CD14-positive monocyte (primary cell): ENCODE measurements around the gene ERBB4. TPM values are rescaled to one million over a fixed set of nuclear protein-coding genes. Genes with fewer than 3 reads are reported as not detected.

ENCODE experiments used
- DNase-seq, 3 donors: peaks; one replicate each; pipeline ENCODE4 v3.0.0-alpha.2; 2011 to 2022
- H2AFZ ChIP-seq: 2 replicates; pipeline ENCODE4 v1.6.0; 2012; ENCODE audit warnings: mild to moderate bottlenecking, low read depth, low read length, inconsistent platforms; ENCODE audit not compliant: insufficient read depth, poor library complexity, severe bottlenecking
- H3K27ac ChIP-seq, 2 donors: 1 replicate in 1 of 2; 2 replicates in 1 of 2; pipeline ENCODE4 v1.5.1; 2012 to 2013; ENCODE audit warnings: low read length in 2 of 2, control low read depth in 1 of 2, inconsistent platforms in 1 of 2, low read depth in 1 of 2, mild to moderate bottlenecking in 1 of 2
- H3K27me3 ChIP-seq, 2 donors: one replicate each; pipeline versions ENCODE4 v1.6.0 to v1.6.1; 2011 to 2013; ENCODE audit warnings: low read length in 2 of 2; ENCODE audit not compliant: control insufficient read depth in 2 of 2, insufficient read depth in 2 of 2
- H3K36me3 ChIP-seq, 2 donors: replicated peaks in 1 of 2; 1 replicate in 1 of 2; 2 replicates in 1 of 2; pipeline versions ENCODE4 v1.5.1 to v1.6.1; 2012 to 2013; ENCODE audit warnings: low read length in 2 of 2, control low read depth in 1 of 2, inconsistent platforms in 1 of 2, mild to moderate bottlenecking in 1 of 2; ENCODE audit not compliant: insufficient read depth in 2 of 2, control insufficient read depth in 1 of 2
- H3K4me1 ChIP-seq, 2 donors: 1 replicate in 1 of 2; 2 replicates in 1 of 2; pipeline versions ENCODE4 v1.5.1 to v1.6.1; 2012 to 2013; ENCODE audit warnings: low read length in 2 of 2, control low read depth in 1 of 2, inconsistent platforms in 1 of 2, mild to moderate bottlenecking in 1 of 2, moderate library complexity in 1 of 2; ENCODE audit not compliant: insufficient read depth in 2 of 2, control insufficient read depth in 1 of 2
- H3K4me2 ChIP-seq: replicated peaks from 2 replicates; pipeline ENCODE3; 2012; ENCODE audit warnings: low read length, moderate library complexity, mild to moderate bottlenecking; ENCODE audit not compliant: poor library complexity, severe bottlenecking; ENCODE audit errors: extremely low read depth
- H3K4me3 ChIP-seq, 3 experiments: fragments of 200-600 bp in 1 of 3; sonication (generic) in 1 of 3; replicated peaks in 1 of 3; 1 replicate in 2 of 3; 2 replicates in 1 of 3; pipeline ENCODE4 v1.5.1; 2011 to 2013; ENCODE audit warnings: low read length in 3 of 3, mild to moderate bottlenecking in 3 of 3, control low read depth in 2 of 3, low read depth in 2 of 3, inconsistent platforms in 1 of 3, moderate library complexity in 1 of 3
- H3K79me2 ChIP-seq: 2 replicates; pipeline ENCODE4 v1.6.0; 2012; ENCODE audit warnings: mild to moderate bottlenecking, control low read depth, inconsistent platforms, low read length, moderate library complexity; ENCODE audit not compliant: insufficient read depth
- H3K9ac ChIP-seq: 2 replicates; pipeline ENCODE4 v1.6.0; 2017; ENCODE audit warnings: low read length, mild to moderate bottlenecking; ENCODE audit not compliant: insufficient read depth, poor library complexity, severe bottlenecking
- H3K9me3 ChIP-seq, 2 donors: replicated peaks in 1 of 2; 1 replicate in 1 of 2; 2 replicates in 1 of 2; pipeline versions ENCODE4 v1.5.1 to v1.6.1; 2012 to 2013; ENCODE audit warnings: low read length in 2 of 2, control low read depth in 1 of 2; ENCODE audit not compliant: control insufficient read depth in 1 of 2, insufficient read depth in 1 of 2
- H4K20me1 ChIP-seq: 2 replicates; pipeline ENCODE4 v1.6.0; 2012; ENCODE audit warnings: mild to moderate bottlenecking, low read length, control low read depth, moderate library complexity; ENCODE audit not compliant: insufficient read depth
- H3K27ac Mint-ChIP-seq, 7 donors: one replicate each; pipeline ENCODE4 v1.8.0; 2020; ENCODE audit warnings: mild to moderate bottlenecking in 7 of 7, mixed read lengths in 7 of 7, moderate library complexity in 6 of 7, inconsistent platforms in 2 of 7
- H3K27me3 Mint-ChIP-seq, 3 donors: one replicate each; pipeline ENCODE4 v1.8.0; 2021 to 2022; ENCODE audit warnings: low read depth in 3 of 3, mild to moderate bottlenecking in 3 of 3, mixed read lengths in 3 of 3, moderate library complexity in 3 of 3, inconsistent platforms in 1 of 3
- H3K36me3 Mint-ChIP-seq, 2 donors: one replicate each; pipeline ENCODE4 v1.8.0; 2020; ENCODE audit warnings: mixed read lengths in 2 of 2, inconsistent platforms in 1 of 2, mild to moderate bottlenecking in 1 of 2
- H3K4me1 Mint-ChIP-seq: one replicate; pipeline ENCODE4 v1.8.0; 2020; ENCODE audit warnings: mild to moderate bottlenecking, mixed read lengths
- H3K4me3 Mint-ChIP-seq, 2 donors: one replicate each; pipeline ENCODE4 v1.8.0; 2020; ENCODE audit warnings: mild to moderate bottlenecking in 2 of 2, mixed read lengths in 2 of 2, moderate library complexity in 1 of 2
- H3K9me3 Mint-ChIP-seq, 7 donors: one replicate each; pipeline ENCODE4 v1.8.0; 2020 to 2022; ENCODE audit warnings: mixed read lengths in 7 of 7, mild to moderate bottlenecking in 6 of 7, moderate library complexity in 6 of 7, inconsistent platforms in 2 of 7
- WGBS: methylation state at CpG from one replicate; pipeline ENCODE4 v1.1.5; 2013; ENCODE audit warnings: missing lambda C conversion rate; ENCODE audit not compliant: insufficient coverage; 5-methylcytosine and 5-hydroxymethylcytosine counted together
- intact Hi-C, 2 donors: fragments of 100-400 bp; cut with micrococcal nuclease; formaldehyde crosslinking; loops; one replicate each; pipeline versions ENCODE4 v1.15.0 to v1.15.1; 2023
- polyA plus RNA-seq, 3 donors: library from polyadenylated mRNA; depleted of rRNA in 1 of 3; unstranded in 2 of 3; stranded (reverse) in 1 of 3; fragments of 300-500 nt in 2 of 3; fragments of >200 nt in 1 of 3; fragmentation: Illumina TruSeq in 2 of 3; gene quantifications; 1 replicate in 2 of 3; 2 replicates in 1 of 3; pipeline ENCODE4 v1.2.3, GENCODE V29; 2012 to 2021
- TF ChIP-seq, protein P1 (sequence below): fragments of 200-600 bp; IDR thresholded peaks from one replicate; pipeline ENCODE4 v1.8.0; 2022; ENCODE audit warnings: antibody characterized with exemption, mild to moderate bottlenecking

Gene ERBB4
- polyA plus RNA-seq, 3 donors: not detected

DNA sequence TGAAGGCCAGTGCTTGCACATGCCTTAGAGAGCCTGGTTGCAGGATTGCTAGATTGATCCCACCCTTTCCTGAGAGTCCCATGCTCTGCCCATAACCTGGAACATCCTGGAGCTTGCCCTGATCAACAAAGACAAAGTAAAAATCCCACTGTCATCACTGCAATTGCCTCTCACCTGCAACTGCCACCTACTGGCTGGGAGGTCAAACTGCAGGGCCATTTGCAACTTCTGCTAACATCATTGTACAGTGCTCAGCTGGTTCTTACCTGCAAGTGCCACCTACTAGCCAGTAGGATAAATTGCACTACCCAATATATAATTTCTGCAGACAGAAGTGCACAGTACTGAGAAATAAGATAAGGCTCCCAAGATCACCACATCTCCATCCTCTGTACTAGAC is 1034.7 kb downstream of the ERBB4 start:
- H3K9me3 ChIP-seq: peaks cover 4 to 12% of the 10 kb centered on the region in 2 donors
- H3K9ac ChIP-seq: no peak overlapping the region
- TF ChIP-seq, protein P1, sequence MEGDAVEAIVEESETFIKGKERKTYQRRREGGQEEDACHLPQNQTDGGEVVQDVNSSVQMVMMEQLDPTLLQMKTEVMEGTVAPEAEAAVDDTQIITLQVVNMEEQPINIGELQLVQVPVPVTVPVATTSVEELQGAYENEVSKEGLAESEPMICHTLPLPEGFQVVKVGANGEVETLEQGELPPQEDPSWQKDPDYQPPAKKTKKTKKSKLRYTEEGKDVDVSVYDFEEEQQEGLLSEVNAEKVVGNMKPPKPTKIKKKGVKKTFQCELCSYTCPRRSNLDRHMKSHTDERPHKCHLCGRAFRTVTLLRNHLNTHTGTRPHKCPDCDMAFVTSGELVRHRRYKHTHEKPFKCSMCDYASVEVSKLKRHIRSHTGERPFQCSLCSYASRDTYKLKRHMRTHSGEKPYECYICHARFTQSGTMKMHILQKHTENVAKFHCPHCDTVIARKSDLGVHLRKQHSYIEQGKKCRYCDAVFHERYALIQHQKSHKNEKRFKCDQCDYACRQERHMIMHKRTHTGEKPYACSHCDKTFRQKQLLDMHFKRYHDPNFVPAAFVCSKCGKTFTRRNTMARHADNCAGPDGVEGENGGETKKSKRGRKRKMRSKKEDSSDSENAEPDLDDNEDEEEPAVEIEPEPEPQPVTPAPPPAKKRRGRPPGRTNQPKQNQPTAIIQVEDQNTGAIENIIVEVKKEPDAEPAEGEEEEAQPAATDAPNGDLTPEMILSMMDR: no peak
- intact Hi-C loops: no loop called here
- H3K27me3 ChIP-seq: no peaks in the 10 kb centered on the region
- H3K27ac ChIP-seq: no peak overlapping the region
- no peak overlapping the region for H3K4me2 ChIP-seq
- no peaks in the 10 kb centered on the region for H4K20me1 ChIP-seq
- no peak overlapping the region for H3K4me3 ChIP-seq
- Mint-ChIP-seq H3K27me3 (no peaks in the 10 kb centered on the region), H3K4me1 (no peaks in the 10 kb centered on the region), H3K9me3 (peaks cover 0 to 21% (median 2%) of the 10 kb centered on the region in 7 donors), H3K27ac (no peak overlapping the region), H3K36me3 (no peaks in the 10 kb centered on the region), H3K4me3 (no peak overlapping the region)
- DNase-seq: no peak
- no peaks in the 10 kb centered on the region for H3K79me2 ChIP-seq
- H3K36me3 ChIP-seq: no peaks in the 10 kb centered on the region
- no peak overlapping the region for H2AFZ ChIP-seq
- no peaks in the 10 kb centered on the region for H3K4me1 ChIP-seq

GRCh38 chr2:211503198-211503597 is 1035.4 kb downstream of the ERBB4 start:
- H2AFZ ChIP-seq: no peak overlapping the region
- no peak overlapping the region for H3K9ac ChIP-seq
- H3K27me3 ChIP-seq: no peaks in the 10 kb centered on the region
- Mint-ChIP-seq H3K4me1 (no peaks in the 10 kb centered on the region), H3K4me3 (no peak overlapping the region), H3K27ac (no peak overlapping the region), H3K36me3 (no peaks in the 10 kb centered on the region), H3K27me3 (no peaks in the 10 kb centered on the region), H3K9me3 (peaks cover 0 to 16% (median 2%) of the 10 kb centered on the region in 7 donors)
- no peaks in the 10 kb centered on the region for H3K4me1 ChIP-seq
- H3K27ac ChIP-seq: no peak overlapping the region
- TF ChIP-seq, protein P1: no peak
- no peaks in the 10 kb centered on the region for H4K20me1 ChIP-seq
- intact Hi-C loops: no loop called here
- DNase-seq: no peak
- H3K36me3 ChIP-seq: no peaks in the 10 kb centered on the region
- H3K79me2 ChIP-seq: no peaks in the 10 kb centered on the region
- no peak overlapping the region for H3K4me2 ChIP-seq
- peaks cover 4 to 12% of the 10 kb centered on the region in 2 donors for H3K9me3 ChIP-seq
- WGBS: 100% methylated on average over 3 of the region's 4 CpGs
- no peak overlapping the region for H3K4me3 ChIP-seq
